ENCODE results near the gene DAAM2.

DNA sequence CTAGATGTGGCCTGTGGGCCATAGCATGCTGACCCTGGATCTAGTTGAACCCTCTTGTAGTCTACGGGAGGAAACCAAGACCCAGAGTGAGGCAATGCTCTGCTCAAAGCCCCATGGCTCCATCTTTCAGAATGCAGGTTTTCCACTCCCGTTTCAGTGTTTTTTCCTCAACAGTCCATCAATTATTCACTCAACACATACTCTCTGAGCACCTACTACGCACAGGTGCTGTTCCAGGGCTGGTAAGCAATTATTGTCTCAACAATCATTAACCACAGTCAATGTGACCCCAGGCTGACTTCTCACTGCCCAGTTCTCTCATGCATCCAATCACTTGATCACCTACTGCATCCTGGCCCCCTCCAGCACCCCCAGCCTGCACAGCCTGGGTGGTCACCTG is 122.1 kb downstream of the DAAM2 start:
- TF ChIP-seq, protein P1, sequence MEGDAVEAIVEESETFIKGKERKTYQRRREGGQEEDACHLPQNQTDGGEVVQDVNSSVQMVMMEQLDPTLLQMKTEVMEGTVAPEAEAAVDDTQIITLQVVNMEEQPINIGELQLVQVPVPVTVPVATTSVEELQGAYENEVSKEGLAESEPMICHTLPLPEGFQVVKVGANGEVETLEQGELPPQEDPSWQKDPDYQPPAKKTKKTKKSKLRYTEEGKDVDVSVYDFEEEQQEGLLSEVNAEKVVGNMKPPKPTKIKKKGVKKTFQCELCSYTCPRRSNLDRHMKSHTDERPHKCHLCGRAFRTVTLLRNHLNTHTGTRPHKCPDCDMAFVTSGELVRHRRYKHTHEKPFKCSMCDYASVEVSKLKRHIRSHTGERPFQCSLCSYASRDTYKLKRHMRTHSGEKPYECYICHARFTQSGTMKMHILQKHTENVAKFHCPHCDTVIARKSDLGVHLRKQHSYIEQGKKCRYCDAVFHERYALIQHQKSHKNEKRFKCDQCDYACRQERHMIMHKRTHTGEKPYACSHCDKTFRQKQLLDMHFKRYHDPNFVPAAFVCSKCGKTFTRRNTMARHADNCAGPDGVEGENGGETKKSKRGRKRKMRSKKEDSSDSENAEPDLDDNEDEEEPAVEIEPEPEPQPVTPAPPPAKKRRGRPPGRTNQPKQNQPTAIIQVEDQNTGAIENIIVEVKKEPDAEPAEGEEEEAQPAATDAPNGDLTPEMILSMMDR (IDR thresholded peaks at IDR 0.05): no peak
- no peak for TF ChIP-seq POLR2A (IDR thresholded peaks at IDR 0.05)

Measured in vagina (tissue), 2 donors.